ENCODE data around the gene TANGO6.

DNA sequence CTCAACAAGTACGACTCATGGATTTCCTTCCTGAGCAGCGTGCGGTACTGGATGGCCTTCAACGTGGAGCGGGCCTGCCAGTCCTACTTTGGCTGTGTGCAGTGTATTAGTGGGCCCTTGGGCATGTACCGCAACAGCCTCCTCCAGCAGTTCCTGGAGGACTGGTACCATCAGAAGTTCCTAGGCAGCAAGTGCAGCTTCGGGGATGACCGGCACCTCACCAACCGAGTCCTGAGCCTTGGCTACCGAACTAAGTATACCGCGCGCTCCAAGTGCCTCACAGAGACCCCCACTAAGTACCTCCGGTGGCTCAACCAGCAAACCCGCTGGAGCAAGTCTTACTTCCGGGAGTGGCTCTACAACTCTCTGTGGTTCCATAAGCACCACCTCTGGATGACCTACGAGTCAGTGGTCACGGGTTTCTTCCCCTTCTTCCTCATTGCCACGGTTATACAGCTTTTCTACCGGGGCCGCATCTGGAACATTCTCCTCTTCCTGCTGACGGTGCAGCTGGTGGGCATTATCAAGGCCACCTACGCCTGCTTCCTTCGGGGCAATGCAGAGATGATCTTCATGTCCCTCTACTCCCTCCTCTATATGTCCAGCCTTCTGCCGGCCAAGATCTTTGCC lies 271.1 kb downstream of the TANGO6 start:
- TF ChIP-seq JUN (IDR thresholded peaks at IDR 0.05; ENCODE audit: low read depth, low read length) (no peak), EZH2 (IDR thresholded peaks at IDR 0.05; ENCODE audit: low read depth, low read length, severe bottlenecking) (no peak), HDAC6 (IDR thresholded peaks at IDR 0.05; ENCODE audit: low read depth, low read length) (no peak), HDAC2 (IDR thresholded peaks at IDR 0.05; ENCODE audit: borderline replicate concordance in 1 of 2, low read depth in 2 of 2, low read length in 2 of 2) (no peak)
- TF ChIP-seq, protein P1, sequence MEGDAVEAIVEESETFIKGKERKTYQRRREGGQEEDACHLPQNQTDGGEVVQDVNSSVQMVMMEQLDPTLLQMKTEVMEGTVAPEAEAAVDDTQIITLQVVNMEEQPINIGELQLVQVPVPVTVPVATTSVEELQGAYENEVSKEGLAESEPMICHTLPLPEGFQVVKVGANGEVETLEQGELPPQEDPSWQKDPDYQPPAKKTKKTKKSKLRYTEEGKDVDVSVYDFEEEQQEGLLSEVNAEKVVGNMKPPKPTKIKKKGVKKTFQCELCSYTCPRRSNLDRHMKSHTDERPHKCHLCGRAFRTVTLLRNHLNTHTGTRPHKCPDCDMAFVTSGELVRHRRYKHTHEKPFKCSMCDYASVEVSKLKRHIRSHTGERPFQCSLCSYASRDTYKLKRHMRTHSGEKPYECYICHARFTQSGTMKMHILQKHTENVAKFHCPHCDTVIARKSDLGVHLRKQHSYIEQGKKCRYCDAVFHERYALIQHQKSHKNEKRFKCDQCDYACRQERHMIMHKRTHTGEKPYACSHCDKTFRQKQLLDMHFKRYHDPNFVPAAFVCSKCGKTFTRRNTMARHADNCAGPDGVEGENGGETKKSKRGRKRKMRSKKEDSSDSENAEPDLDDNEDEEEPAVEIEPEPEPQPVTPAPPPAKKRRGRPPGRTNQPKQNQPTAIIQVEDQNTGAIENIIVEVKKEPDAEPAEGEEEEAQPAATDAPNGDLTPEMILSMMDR (IDR thresholded peaks at IDR 0.05; ENCODE audit: control extremely low read depth in 1 of 3, insufficient read depth in 1 of 3, low read depth in 1 of 3, low read length in 3 of 3): no peak
